ENCODE measurements around the gene NEDD8.
A peak's percentile ranks its signal among the peaks of the same experiment; 100 is the strongest.

The NEDD8 gene

DNA sequence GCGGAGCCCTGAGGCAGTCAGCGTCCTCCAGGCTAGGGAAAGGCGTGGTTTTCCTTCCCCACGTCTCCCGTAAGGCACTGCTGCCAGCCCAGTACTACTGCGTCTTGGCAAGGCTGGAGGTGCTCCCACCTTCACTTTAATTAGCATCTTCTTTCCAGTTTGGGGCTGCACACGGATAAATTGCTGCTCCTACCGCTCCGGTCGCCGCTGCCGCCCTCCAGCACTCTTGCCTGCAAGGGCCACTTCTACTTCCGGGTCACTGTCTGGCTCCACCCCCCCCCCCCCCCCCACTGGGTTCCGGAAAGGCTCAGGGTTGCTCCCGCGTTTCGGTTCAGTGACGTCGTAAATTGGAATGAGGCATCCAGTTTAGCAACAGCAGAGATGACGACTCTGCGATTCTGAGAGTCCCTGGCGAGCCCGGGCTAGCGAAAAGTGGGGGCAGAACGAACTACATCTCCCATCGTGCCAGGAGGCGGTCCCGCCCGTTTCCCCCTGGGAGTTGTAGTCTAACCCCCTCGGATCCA, at the start of gene NEDD8:
TSS of gene NEDD8 (minus strand) at position 247 of the 524 bp plus-strand sequence. CDS start at position 147, 100 bp downstream.
- DNase-seq: peak; percentile 95

DNA sequence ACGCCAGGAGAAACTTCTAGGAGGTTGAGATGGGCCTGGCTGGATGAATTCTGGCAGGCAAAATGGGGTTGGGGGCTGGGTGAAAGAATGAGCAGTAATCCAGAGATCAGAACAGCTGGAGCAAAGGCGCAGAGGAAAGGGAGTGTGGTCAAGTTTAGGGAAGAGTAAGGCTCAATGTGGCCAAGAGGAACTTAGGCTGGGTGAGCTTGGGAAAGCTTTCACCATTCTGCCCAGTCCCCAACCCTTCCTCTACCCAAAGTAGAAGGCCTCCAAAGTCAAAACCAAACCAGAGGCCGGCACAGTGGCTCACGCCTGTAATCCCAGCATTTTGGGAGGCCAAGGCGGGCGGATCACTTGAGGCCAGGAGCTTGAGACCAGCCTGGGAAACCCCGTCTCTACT, 49.5 kb upstream of the NEDD8 start:
- no peak for DNase-seq

DNA sequence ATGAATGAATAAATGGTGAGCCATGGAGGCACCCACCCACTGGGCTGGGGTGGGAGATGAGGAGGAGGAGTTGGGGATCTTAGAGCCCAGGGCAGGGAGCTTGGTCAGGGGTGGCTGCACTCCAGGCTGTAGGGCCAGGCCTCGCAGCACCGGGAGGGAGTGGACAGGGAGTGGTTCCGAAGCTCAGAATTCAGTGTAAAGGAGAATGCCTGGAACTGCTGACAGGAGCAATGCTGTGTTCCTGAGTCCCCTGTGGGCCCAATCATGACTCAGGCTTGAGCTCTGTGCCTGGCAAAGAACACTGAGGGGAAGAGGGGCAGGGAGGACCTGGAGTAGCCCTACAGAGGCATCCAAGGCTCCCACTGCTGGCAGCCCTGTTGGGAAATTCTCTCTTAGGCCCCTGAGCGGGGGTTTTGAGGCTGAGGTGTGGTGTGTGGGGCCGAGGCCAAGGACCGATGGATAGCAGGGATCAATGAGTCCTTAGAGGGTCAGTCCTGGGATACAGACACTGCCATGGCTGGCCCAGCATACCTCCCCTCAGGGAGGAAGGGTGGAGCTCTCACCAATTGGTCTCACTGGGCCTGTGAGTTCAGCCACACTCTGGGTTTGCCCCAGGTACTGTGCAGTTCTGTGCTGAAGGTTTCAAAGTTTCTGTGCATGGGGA, 48.8 kb upstream of the NEDD8 start:
- DNase-seq: no peak

DNA sequence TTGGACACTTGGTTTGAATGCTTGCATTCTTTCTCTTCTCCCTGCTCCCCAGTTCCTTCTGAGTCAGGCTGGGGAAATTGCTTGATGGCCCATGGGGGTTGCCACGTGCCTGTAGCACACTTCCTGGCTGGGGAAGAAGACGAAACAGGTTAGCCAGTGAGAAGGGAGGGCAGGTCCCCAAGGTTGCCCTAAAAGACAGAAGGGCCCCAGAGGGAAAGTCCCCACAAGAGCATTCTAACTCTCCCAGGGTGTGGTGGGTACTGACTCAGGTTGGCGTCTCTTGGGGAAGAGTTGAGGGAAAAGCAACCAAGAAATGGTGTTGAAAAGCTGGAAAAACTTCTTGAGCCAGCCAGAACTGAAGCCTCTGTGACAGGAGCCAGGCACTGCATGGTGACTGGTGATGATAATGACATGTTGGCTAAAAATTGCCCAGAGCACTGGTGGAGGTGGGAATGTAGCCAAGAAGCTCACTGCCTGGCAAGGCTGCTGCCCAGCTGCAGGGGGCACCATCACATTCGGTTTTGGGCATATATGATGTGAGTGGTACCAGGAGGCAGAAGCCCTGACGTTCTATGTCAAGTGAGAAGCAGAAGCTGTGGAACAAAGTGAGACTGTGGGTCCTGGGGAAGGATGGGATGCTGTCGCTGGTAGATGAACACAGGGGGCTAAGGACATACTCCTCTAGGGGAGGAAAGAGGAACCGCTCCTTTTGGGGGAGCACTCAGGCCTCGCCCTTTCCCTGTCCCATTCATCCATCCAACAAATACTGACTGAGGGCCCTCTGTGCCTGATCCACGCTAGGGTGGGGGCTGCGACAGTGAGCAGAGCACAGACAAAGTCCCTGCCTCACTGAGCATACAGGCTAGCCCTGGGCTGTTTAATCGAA, 47.4 kb upstream of the NEDD8 start:
- DNase-seq: no peak

DNA sequence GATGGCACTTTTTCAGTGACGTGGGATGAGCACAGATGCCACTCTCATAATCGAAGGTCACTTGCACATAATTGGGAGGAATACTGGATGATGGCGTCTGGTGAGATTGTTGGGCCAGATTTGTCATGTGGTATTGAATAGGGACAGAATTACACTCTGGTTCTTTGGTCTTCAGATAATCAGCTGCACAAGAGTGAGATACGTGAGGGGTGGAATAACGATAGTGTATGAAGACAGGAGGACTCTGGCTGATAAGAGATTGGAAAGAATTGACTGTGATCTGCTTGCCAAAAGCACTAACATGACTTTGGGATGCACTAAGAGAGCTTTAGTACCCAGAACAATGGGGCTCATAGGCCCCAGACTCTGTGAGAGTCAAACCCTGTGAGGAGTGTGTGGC, 46.3 kb upstream of the NEDD8 start:
- DNase-seq: no peak

DNA sequence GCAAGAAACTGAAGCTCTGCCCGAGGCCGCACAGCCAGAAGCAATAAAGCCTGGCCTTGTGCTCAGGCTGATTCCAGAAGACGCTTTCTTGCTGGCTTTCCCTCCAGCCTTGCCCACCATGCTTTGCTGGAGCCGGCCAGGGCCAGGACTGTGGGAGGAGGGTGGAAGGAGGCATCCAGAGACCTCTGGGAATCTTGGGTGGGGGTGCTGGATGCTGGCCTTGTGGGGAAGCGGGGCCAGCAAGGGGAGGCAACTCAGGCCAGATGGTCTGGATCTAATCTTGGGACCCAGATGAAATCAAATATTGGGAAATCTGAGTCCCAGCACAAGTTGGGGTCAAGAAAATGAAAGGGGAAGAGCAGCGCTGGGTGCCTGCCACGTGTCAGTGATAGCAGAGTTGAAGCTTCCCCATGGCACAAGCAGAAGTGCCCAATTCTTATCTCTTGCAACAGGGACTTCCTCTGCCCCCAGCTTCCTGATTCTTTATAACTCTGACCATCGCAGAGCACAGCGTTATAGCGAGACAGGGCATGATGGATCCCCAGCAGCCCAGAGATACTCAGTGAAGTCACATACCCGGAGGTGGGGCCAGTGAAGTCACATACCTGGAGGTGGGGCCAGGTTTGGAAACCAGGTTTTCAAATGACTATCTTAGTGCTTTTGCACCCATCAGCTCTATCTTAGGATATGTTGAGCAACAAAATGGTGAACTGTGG, 45.6 kb upstream of the NEDD8 start:
- DNase-seq: no peak

DNA sequence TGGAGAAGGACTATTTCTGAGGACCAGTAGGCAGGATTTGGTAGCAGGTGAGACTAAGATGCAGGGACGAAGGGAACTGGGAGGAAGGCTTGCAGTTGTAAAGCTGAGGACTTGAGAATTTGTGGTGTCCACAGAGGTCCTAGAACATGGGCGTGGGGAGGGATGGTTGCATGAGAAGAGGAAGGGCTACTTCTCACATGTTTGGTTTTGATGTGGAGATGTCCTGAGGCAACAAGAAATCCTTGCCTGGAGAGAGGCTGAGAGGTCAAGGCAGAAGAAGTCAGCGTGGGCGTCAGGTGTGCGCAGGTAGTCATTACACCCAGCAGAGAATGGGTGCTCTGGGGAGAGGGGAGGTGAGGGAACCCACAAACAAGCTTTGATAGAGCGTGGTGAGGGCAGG, 44.9 kb upstream of the NEDD8 start:
- DNase-seq: no peak

DNA sequence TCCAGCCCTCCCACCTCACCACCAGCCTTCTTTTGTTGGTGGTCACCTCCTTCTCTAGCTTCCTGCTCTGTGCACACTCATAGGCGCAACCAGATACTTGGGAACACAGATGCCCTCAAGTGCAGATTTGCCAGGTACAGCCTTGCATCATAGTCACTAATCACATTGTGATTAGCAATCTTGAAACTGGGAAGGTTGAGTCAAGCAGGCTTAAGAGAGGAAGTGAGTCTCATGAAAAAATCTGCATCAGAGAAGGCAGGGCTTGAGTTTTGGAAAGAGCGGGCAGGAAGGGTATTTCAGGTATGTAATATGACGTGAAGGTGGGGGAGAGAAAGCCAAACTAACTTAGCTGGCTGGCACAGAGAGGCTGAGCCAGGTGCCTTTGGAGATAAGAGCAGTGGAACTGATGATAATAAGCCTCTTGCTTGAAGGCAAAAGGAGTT, 42.0 kb upstream of the NEDD8 start:
- no peak for DNase-seq

DNA sequence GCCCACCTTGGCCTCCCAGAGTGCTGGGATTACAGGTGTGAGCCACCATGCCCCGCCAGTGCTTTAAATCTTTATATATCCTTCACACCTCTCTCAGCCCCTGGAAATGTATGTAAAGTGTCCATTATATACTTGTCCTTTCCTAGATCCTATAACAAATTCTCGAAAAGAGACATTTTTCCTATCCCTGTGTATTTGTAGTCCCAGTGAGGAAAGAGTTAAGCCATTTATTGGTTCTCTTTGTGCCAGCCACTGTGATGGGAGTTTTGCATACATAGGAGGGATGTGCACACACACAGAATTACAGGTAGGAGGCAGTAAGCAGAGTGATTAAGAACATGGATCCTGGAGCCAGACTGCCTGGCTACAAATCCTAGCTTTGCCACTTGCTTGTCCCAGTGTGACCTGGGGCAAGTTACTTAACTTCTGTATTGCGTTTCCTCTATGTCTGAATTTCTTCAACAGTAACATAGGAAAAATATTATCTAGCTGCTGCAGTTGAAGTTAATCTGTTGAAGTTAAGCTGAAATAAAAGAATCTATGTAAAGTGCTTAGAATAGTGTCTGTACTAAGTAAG, 41.3 kb upstream of the NEDD8 start:
- DNase-seq: no peak

DNA sequence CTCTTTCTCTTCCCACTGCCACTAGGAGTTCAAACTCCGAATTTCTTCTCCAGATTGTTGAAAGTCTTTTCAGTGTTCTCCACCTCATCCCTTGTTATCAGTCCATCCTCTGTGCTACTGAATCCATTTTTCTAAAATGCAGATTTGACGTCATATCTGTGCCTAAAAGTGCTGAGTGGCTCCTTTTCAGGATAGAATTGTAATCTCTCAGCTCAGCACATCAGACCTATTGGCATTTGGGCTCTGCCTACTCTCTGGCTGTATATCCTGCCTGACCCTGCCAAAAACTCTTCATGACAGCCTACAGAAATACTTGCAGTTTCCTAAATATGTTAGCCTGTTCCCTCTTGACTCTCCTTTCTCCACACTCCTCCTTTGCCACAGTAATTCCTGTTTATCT, 40.3 kb upstream of the NEDD8 start:
- no peak for DNase-seq

DNA sequence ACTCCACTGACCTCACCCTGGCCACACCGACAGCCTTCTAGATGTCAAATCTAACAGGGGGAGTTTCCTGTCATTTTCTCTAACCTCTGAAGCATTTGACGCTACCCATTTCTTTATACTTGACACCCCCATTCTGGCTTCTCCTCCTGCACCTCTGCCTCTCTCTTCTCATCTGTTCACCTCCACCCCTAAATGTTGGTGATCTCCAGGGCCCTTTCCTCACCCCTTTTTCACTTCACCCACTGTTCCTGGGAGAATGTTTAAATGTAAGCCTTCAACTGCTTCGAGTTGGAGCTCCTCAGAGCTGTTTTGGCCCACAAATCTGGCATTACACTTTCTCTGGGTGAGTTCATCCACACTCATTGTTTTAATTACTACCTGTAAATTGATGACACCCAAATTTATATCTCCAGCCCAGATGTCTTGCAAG, 39.7 kb upstream of the NEDD8 start:
- no peak for DNase-seq

DNA sequence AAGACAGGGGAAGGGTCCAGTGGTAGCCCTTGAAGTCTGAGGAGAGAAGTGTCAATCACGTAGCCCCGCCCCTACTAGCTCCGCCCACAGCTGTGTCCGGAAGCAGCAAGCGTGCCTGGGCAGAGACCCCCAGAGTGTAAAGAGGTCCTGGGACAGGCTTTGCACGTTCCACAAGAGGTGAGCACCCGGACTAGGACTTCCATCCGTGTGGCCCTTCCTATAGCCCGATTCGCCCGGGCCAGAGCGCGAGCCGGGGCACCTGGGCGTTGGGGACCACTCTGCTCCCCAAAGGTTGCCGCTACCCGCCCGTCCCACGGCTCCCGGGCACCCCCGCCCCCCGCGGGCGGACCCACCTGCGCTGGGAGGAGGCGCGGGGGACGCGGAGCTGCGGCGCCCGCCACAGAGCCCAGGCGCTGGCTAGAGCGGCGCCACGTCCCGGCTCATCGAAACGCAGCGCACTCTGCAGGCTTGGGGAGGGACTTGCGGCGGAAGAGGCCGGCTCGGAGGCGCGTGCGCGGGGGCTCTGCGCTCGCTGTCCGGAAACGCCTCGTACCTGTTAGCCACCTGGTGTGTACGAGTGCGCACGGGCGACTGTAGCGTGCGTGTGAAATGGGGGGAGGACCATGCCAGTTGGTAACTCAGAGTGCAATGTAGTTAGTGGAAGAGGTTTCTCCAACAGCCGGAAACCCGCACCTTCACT, 39.1 kb upstream of the NEDD8 start, which contains the start of gene RABGGTA:
TSS of gene RABGGTA (minus strand) at position 464 of the 700 bp plus-strand sequence. CDS start 482 bp downstream, outside the sequence.
- DNase-seq: peak; percentile 98

DNA sequence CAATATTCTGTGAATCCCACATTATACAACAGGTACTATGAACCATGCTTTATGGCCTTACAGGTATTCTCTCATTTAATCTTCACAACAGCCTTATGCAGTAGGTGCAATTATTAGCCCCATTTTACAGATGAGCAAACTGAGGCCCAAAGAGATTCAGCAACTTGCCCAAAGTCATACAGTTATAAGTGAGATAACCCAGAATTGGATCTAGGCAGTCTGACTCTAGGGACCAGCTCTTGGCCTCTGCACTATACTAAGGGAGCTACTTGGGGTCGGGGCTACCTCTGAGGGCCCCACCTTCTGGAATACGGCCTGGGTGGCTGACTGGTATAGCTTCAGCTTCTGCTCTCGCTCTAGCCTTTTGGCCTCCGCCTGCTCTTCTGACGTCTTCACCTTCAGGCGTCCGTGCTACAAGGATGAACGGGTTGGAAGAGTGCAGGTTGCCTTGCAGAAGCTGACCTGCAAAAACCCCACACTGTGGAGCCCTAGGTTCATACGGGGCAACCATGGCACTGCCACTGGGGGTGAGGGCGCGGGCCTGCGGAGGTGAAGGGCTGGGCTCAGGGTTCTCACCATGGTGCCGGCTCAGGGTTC, 38.5 kb upstream of the NEDD8 start:
- no peak for DNase-seq

DNA sequence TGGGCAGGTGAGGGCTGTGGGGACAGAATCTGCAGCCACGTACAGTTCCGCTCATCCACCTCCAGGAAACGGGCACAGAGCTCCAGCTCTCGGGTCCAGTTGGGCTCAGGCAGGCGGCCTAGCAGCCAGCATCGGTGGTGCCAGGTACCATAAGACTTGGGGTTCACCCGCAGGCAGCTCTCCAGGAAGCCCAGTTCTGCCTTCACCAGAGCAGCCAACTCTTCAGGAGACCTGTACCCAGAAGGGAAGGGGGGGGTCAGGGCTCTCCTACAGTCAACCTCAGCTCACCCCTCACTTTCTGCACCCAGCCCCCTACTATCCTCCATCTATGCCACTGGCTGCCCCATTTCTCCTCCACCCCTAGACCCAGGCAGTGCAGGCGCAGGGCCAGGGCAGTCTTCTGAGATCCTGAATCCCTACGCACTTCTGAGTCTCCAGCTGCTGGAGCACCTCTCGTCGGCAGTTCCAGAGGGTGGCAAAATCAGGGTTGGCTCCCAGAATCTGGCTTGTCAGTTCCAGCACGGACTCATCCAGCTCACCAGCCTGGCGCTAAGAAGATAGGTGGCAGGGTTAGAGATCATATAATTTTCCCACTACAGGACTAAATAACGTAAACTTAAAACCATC, 37.9 kb upstream of the NEDD8 start:
- no peak for DNase-seq

DNA sequence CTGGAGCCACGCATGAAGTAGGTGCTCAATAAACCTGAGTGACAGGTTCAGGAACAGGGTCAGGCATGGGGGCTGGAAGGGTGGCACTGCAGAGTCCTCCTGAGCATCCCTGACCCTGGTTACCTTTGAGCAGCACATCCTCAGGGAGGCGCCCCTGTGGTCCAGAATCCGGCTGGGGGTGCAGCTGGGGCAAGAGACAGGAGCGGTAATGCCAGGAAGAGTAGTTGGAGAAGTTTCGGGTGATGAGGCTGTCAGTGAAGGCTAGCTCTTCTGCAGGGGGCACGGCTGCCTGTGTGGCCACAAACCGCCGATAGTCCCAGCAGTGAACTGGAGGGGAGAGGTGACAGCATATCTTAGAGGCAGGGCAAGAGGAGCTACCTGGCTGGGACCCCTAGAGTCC, 37.2 kb upstream of the NEDD8 start:
- DNase-seq: no peak

DNA sequence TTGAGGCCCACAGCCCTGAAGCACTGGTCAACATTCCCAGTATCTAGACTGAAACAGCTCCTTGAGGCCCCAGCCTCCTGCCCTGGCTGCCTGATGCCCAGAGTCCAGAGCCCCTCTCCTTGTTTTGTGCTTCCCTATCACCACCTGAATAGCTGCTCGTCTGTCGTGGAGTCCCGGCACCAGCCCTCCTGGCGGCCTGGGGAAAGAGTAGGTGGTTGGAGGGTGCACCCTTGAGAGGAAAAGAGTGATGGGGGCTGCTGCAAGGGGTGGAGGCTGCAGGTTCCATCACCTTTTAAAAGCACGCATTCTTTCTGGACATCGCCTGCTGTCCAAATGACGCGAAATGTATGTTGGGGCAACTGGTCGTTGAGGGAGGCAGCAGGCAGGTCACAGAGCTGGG, 36.1 kb upstream of the NEDD8 start:
- DNase-seq: no peak

DNA sequence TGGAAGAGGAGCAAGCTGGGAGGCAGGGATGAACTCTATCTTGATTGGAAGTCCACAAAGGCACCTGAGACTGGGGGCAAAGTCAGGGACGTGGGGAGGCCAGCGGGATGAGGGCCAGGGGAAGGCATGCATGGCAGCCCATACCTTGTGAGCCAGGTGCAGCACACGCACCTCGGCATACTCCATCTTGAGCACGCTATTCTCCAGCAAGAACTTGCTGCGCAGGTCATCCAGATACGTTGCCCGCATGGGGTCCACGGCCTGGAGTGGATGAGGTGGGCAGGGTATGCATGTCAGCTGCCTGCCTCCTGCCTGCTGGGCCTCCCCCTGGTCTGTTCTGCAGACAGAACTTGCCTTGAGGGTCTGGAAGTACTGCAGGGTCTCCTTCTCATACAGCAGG, 35.3 kb upstream of the NEDD8 start:
- DNase-seq: no peak

DNA sequence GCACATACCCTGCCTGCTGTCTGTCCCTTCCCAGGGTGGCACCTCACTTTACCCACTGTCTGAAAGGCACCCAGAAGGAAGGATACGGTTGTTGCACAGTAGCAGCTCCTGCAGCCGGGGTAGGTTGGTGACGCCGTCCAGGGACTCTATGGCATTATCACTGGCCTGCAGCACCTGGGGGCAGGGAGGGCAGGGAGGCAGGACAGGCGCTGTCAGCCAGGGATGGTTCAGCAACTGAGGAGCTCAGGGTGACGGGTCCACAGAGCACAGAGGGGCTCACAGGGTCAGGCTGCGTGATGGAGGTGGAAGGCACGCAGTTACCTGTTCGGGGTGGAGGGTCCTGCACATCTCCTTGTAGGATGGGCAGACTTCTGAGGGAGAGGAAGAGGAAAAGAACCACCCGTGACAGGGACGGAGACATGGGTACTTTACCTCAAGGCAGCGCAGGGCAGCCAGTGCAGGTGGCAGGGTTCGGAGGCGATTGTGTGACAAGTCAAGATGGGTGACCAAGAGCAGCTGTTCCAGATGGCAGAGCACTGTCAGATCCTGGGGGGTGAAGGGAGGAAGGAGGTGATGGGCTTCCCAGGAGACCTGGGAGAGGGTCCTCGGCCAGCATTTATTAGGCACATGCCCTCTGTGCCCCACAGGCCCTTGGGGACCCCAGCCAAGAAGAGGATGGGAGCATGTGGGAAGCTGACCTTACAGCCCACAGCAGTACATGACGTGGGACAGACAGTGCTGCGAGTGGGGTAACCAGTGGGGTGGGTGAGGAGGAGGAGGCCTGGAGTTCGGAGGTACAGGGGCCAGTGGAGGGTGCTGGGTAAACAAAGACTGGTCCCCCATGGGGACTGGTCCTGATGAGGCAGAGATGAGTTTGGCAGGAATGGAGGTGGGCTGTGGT, 34.4 kb upstream of the NEDD8 start:
- no peak for DNase-seq

DNA sequence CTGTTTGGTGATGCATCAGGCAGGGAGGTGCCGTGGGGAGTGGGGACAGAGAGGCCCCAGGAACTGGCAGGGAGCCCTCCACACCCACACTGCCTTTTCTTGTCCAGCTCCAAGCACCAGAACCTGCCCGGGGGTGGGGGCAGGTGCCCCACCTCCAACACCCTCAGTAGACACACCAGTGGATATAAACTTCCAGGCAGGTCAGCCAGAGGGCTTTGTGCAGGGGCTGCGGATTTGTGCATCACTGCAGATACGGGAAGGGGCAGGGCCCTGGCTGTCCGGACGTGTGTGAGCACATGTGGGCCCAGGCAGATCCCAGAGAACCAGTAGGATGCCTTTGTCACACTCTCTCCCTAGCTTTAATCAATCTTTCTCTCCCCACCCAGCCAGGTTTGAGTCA, 32.1 kb upstream of the NEDD8 start:
- no peak for DNase-seq

DNA sequence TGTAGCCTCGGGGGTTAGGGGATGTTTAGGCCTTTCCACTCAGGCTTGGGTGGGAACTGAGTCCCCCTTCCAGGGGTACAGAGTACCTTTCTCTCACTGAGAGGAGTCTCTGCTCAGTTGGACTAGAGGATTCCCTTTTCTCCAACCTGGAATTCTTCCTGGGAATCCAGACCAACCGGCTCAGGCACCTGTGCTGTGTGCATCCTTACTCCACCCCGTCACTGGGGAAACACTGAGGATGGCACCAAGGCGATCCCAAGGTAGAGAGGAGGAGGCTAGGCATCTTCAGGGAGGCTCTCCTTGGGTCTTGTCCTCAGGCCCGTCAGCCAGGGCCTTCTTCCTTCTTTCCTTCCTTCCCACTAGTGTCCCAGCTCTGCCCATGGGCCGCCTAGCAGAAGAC, 31.7 kb upstream of the NEDD8 start:
- DNase-seq: no peak
